ENCODE measurements around the gene CBARP. TPM values are rescaled to one million over a fixed set of nuclear protein-coding genes. Genes with fewer than 3 reads are reported as not detected.

CBARP gene
- total and polyA plus RNA-seq, 2 of the 13 experiments (the other 11 are each of a cell fraction or from before 2014, with no cell fraction given): 1.2 to 1.4 TPM

- TF ChIP-seq, protein P1, sequence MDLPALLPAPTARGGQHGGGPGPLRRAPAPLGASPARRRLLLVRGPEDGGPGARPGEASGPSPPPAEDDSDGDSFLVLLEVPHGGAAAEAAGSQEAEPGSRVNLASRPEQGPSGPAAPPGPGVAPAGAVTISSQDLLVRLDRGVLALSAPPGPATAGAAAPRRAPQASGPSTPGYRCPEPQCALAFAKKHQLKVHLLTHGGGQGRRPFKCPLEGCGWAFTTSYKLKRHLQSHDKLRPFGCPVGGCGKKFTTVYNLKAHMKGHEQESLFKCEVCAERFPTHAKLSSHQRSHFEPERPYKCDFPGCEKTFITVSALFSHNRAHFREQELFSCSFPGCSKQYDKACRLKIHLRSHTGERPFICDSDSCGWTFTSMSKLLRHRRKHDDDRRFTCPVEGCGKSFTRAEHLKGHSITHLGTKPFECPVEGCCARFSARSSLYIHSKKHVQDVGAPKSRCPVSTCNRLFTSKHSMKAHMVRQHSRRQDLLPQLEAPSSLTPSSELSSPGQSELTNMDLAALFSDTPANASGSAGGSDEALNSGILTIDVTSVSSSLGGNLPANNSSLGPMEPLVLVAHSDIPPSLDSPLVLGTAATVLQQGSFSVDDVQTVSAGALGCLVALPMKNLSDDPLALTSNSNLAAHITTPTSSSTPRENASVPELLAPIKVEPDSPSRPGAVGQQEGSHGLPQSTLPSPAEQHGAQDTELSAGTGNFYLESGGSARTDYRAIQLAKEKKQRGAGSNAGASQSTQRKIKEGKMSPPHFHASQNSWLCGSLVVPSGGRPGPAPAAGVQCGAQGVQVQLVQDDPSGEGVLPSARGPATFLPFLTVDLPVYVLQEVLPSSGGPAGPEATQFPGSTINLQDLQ (CRISPR knock-in tag; IDR thresholded peaks at IDR 0.05): no peak
- no peak for TF ChIP-seq ZNF563 (CRISPR knock-in tag; IDR thresholded peaks at IDR 0.05)
- TF ChIP-seq AKAP8 (CRISPR knock-in tag; IDR thresholded peaks at IDR 0.05): no peak
- no peak for TF ChIP-seq ZFP36 (IDR thresholded peaks at IDR 0.05; ENCODE audit: borderline replicate concordance, low read depth, low read length, partially characterized antibody)
- TF ChIP-seq, protein P2, sequence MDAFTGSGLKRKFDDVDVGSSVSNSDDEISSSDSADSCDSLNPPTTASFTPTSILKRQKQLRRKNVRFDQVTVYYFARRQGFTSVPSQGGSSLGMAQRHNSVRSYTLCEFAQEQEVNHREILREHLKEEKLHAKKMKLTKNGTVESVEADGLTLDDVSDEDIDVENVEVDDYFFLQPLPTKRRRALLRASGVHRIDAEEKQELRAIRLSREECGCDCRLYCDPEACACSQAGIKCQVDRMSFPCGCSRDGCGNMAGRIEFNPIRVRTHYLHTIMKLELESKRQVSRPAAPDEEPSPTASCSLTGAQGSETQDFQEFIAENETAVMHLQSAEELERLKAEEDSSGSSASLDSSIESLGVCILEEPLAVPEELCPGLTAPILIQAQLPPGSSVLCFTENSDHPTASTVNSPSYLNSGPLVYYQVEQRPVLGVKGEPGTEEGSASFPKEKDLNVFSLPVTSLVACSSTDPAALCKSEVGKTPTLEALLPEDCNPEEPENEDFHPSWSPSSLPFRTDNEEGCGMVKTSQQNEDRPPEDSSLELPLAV (CRISPR knock-in tag; conservative IDR thresholded peaks at IDR 0.05; ENCODE audit: low read depth): no peak
- no peak for TF ChIP-seq ZNF597 (CRISPR knock-in tag; IDR thresholded peaks at IDR 0.05)
- TF ChIP-seq CENPBD1 (CRISPR knock-in tag; IDR thresholded peaks at IDR 0.05; ENCODE audit: borderline replicate concordance, low read depth): no peak
- TF ChIP-seq, protein P3, sequence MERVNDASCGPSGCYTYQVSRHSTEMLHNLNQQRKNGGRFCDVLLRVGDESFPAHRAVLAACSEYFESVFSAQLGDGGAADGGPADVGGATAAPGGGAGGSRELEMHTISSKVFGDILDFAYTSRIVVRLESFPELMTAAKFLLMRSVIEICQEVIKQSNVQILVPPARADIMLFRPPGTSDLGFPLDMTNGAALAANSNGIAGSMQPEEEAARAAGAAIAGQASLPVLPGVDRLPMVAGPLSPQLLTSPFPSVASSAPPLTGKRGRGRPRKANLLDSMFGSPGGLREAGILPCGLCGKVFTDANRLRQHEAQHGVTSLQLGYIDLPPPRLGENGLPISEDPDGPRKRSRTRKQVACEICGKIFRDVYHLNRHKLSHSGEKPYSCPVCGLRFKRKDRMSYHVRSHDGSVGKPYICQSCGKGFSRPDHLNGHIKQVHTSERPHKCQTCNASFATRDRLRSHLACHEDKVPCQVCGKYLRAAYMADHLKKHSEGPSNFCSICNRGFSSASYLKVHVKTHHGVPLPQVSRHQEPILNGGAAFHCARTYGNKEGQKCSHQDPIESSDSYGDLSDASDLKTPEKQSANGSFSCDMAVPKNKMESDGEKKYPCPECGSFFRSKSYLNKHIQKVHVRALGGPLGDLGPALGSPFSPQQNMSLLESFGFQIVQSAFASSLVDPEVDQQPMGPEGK (CRISPR knock-in tag; IDR thresholded peaks at IDR 0.05): peak; percentile 84
- no peak for TF ChIP-seq RAD51 (IDR thresholded peaks at IDR 0.05; ENCODE audit: borderline replicate concordance)
- TF ChIP-seq ZNF101 (CRISPR knock-in tag; IDR thresholded peaks at IDR 0.05; ENCODE audit: borderline replicate concordance, low read depth): no peak
- TF ChIP-seq ZNF282 (IDR thresholded peaks at IDR 0.05; ENCODE audit: partially characterized antibody): no peak
- TF ChIP-seq ZNF605 (CRISPR knock-in tag; IDR thresholded peaks at IDR 0.05): no peak
- TF ChIP-seq NPAS2 (CRISPR knock-in tag; IDR thresholded peaks at IDR 0.05; ENCODE audit: borderline replicate concordance): no peak
- TF ChIP-seq CSRNP1 (CRISPR knock-in tag; IDR thresholded peaks at IDR 0.05): no peak
Observed at GRCh38 chr19:1250437-1251260, 12.8 kb upstream of the CBARP start (continued).
